HG02840 (cell line): ENCODE measurements around the gene CXCL14.
"Not testable (repeated sequence)": the region's sequence is repeated elsewhere in the genome, so short reads cannot be mapped to it uniquely, and the experiment has no call there.

ENCODE experiments used
- ATAC-seq: cut with Tn5 transposase; IDR thresholded peaks from one replicate; pipeline ENCODE4 v1.9.1; 2021; ENCODE audit warnings: mild to moderate bottlenecking, moderate library complexity, moderate number of reproducible peaks; ENCODE audit not compliant: unreplicated experiment, low FRiP score

Gene CXCL14

DNA sequence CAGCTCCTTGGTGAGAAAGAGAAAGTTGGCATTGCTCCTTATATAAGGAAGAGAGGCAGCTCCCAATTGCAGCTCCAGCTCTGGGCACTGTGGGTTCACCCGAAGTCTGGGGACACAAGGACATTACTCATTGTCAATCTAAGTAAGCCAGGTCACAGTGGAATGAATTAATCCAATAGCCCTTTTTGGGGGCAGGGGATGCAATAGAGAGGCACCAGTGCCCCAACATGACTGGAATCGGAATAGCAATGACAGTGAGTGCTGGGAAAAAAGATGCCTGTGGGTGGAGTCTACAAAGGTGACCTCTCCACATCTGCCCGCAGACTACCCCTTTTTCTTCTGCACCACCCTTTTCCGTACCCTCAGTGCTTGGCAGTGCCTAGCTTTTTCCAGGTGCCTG is 31.9 kb downstream of the CXCL14 start:
- no peak for ATAC-seq

DNA sequence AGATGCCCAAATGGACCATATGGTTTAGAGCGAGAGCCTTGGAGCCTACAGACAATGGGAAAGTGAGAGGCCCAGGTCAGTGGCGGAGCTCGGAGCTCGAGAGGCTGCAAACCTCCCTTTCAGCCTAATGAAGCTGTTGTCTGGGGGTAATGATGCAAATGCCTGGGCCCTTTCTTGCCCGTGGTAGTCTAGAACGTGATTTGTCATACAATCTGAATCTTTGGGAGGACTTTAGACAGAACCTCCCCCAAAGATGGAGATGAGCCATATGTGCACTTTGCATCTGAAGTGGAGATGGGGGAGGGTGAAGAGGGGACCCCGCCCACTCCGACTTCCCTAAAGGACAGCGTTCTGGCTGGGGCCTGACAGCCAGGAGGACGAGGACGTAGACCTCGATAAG is 32.7 kb downstream of the CXCL14 start:
- ATAC-seq = no peak

DNA sequence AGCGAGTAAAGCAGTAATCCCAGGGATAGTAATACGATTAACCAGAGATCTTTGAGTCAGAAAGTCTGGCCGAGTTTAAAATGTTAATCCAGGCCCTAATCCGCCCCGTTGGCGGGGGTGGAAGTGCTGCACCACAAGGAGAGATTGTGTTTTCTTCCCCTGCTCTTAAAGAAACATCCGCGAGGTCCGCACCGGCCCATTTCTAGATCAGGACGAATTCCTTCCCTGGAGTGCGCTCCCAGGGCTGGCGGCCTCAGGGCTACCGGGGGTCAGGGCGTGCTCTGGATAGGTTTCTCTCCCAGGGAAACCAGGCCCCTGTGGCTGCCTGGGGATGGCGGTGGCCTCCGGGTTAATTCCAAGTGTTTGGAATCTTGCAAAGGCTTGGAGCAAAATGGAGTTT is 33.7 kb downstream of the CXCL14 start:
- ATAC-seq = no peak

DNA sequence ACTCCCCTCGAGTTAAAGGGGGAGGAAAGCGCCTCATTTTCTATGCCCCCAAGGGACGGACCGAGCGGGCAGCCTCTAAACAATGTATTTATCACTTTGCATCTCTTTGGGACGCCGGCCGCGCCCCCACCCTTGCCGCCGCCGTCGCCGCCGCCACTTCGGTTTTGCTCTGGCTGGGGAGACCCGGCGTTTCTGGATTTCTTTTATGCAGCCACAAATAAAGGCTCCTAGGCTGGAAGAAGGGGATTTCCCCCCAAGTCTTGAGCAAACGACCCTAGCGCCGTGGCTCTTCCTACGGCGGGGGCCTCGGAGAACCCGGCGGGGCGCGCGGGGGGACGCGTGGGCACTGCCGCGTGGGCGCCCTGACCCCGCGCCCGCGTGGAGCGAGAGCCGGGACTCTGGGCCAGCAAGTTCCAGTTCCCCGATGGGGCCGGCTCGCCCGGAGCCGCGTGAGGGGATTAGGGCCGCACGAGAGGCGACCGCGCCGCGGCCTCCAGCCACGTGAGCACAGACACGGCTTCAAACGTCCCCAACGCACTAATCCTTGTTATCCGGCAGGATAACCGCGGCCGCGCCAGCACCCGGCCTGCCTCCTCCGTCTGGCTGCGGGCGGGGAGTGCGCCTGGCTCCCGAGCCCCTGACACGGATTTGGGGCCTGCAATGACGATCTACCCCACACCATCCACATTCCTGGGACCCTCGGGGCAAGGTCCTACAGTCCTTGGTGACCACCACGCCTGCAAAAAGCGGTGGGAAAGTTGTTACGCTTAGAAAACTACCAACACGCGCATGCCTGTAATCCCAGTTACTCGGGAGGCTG is 35.1 kb downstream of the CXCL14 start:
- no peak for ATAC-seq

DNA sequence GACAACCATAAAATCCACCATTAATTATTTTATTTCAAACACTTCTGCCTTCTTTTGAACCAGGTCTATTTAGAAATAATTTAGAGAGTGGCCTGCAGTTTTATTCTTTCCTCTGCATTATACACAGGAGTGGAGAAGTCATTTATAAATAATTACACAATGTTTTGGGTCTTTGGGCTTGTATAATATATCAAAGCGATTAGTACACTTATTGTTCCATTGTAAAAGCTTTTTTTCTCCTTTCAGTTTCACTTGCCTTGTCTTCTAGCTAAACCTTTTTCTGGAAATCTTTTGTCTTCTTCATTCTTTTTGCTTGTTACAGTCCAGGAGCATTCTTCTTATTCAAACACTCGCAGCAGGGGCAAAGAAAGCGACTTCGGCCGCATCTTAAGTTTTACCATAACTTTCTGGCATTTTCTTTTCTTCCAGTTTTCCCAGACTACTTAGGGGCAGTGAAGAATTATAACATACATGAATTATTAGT is 35.7 kb downstream of the CXCL14 start:
- no peak for ATAC-seq

DNA sequence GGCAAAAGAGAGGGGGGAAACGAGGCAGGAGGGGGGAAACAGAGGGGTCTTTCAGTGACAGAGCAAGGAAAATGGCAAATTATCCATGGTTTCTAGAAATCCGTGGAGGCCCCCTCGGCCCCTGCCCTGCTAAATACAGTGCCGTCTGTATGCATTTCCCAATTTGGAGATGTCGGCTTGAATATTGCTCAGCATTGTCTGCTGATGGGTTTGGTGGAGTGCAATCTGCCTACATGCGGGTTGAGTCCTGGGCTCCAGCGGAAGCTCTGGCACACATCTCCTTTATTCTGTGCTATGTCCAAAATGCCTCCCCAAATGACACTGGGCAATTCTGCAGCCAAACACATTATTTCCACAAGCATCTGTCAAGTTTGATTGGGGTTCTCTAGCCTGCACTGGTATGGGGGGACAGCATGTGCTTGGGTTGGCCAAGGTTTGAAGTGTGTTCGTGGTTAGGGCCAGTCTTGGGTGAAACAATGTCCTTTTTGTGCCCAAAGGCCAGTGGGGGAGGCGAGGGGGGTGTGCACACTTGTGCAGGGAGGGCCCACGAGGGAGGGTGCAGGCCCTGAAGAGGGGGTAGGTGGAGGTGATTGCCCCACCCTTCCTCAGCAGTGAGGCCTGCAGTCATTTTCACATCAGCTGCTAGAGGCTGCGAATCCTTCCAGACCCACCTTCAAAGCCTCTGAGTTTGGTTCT is 36.8 kb downstream of the CXCL14 start:
- ATAC-seq = no peak

DNA sequence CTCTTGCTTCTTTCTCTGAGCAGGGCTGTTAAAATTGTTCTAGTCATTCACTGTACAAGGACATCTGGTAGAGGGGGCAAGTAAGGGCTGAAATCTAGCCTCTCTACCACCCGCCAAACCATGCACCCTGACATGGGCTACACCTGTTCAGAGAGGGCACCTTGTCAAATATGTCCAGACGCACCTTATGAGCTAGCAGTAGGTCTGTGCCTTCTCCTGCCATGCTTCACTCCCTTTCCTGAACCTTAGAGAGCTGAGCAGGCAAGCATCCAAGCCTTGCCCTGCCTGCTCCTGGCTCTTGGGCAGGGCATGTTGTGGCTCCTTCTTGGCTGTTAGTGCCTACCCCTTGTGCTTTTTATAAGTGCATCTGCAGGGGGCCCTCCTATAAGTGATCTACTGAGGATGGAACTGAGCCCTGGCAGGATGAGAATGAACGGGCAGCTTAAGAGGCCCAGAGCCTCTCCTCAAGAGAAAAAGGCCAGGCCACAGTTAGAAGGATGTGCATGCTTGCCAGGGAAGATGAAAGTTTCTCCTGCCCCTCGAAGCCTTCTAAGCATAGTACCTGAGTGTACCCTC is 39.3 kb downstream of the CXCL14 start:
- ATAC-seq = no peak

DNA sequence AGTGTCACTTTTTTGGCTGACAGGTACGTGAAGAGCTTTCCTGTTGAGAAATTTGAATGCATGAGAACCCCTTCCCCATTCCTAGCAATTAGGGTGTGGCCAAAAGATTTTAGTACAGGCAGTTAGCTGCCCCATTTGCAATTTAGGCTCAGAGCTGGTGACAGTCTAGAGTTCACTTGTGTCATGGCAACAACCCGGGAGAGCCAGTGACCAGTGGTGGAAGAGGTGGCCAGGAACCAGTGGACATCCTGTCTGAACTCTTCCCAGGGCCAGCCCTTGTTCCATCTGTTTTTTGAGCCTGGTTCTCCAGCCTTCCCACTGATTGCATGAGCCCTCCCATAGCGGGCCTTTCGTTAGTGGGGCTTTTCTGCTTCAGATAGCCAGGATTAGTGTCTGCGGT is 40.5 kb downstream of the CXCL14 start:
- no peak for ATAC-seq

DNA sequence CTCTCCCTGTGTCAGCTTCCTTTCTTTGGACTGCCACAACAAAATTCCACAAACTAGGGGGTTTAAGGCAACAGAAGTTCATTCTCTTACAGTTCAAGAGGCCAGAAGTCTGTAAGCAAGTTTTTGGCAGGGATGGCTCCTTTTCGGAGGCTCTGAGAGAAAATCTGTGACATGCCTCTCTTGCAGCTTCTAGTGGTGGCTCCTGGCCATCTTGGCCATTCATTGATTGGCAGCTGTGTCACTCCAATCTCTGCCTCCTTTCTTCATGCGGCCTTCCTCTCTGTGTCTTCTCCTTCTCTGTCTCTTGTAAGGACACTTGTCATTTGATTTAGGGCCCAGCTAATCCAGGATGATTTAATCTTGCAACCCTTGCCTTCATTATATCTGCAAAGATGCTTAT is 41.0 kb downstream of the CXCL14 start:
- ATAC-seq = no peak

DNA sequence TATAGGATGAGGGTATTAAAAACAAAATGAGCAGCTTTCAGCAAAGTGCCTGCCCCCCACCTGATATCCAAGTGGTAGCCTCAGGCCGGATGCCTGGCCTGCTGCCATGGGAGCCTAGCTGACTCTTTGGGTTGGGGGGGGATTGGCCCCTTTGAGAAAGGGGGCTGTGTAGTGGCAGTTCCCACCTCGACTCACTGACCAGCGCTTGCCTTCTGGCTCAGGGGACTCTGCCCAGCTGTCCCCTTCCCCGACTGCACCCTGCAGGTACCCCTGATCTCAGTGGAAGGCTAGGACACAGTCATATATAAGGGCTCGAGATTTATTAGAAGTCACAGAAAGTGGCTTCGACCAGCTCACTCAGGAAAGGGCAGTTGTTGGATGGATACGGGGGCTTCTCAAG is 41.5 kb downstream of the CXCL14 start:
- ATAC-seq = no peak

DNA sequence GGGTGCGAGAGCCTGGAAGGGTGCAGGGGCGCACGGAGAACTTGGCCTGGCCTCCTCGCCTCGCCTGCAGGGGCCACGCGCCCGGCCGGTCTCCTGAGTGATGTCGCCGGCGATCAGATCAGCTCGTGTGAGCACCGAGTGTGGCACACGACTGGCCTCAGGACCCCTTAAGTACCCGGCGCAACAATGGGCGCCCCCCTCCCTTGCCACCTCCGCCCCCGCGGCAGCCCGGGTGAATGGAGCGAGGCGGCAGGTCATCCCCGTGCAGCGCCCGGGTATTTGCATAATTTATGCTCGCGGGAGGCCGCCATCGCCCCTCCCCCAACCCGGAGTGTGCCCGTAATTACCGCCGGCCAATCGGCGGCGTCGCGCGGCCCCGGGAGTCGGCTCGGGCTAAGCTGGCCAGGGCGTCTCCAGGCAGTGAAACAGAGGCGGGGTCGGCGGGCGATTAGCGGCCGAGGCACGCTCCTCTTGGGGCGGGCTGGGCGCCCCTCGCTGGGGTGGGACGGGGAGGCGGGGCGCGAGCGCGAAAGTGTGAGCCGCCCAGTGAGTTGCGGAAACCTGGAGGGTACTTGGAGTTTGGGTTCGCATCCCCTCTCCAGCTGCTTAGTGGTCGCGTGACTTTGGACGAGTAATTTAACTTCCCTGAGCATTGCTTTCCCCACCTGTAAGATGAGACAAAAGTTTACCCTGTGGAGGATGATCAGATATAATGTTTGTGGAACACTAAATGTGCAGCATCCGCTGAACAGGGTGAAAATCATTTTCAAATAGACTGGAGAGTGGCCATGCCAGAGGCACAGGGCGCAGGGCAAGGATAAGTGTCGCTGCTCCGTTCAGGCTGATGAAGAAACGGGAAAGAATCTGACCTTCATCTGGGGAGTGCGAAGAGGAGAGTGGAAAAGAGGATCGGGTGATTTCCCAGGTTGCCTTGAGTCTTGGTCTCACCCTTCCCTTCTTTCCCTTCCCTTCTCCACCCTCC is 42.7 kb downstream of the CXCL14 start, which contains the start of gene NEUROG1:
Gene NEUROG1 (minus strand): TSS at position 145 of the 982 bp plus-strand sequence. CDS start 274 bp downstream, outside the sequence.
- ATAC-seq = no peak

DNA sequence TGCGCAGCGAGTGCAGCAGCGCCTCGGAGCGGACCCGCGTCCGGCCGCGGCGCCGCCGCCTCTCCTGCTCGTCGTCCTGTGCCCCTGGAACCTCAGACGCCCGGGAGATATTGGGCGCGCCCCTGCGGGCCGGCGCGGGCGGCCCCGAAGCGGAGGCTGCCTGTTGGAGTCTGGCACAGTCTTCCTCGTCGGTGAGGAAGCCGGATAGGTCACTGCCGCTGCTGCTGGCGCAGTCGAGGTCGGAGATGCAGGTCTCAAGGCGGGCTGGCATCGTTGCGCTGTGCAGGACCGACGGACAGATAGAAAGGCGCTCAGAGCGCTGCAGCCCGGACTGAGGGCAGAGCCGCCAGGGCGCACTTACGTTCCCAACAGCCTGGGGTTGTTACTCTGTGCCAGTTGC is 43.4 kb downstream of the CXCL14 start:
- no peak for ATAC-seq

DNA sequence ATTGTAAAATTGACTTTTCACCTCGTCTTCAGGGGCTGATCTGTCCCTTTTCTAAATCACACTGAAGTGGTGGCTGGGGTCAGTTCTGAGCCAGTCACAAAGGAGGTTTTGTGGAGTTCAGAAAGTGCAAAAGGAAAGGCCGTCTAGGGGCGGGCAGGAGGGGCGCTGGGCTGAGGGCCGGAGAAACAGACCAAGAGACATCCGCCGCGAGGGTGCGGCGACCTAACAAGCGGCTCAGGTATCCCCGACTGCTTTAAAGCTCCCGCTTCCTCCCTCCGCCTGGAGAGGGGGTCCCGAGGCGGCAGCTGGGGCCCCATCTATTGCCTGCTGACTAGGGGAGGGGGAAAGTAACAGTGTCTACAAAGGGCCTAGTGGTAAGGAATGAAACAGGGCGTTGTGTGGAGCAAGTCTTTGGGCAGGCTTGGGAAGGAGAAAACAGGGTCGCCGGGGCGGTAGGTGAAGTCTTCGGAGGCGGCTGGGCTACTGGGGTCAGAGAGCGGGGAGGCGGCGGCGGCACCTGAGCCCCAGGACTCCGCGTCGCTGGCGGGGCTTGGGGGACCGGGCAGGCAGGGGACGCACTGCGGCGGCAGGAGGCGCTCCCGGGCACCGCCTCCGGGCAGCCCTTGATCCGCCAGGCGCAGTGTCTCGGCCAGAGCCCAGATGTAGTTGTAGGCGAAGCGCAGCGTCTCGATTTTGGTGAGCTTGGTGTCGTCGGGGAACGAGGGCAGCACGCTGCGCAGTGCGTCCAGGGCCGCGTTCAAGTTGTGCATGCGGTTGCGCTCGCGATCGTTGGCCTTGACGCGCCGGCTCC is 44.0 kb downstream of the CXCL14 start:
- ATAC-seq = no peak

DNA sequence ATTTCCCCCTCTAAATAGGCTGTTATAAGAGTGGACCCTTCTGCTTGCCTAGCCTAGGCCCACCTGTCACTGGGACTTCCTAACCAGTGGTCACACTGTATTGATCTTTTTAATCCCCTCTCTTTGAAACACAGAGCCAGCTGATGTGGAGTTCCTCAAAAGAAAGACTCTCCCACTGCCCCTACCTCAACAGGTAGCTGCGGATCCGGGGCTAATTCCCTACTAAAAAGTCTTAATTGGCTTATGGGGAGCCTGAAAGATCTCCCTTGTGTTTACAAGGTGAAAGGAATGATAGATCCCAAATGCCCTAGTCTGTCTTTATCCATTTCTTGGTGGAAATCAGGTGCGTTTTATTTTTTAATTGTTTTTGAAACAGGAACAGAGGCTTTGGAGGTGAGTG is 45.0 kb downstream of the CXCL14 start:
- no peak for ATAC-seq

DNA sequence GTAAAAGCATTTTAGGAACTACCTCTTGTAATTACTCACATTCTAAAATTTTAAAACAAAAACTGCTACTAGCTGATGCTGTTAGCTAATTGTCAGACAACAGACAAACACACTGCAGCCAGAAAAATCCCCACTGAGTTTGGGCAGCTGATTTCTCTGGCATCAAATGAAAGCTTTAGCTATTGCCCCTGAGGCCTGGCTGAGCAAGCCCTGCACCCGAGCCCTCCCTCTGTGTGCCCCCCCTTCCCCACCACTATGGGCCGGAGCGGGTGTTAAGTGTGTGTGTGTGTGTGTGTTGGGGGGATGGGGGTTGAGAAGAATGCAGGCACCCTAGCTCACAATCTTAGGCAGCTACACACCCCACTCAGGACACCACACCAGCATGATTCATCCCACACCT is 45.5 kb downstream of the CXCL14 start:
- no peak for ATAC-seq

DNA sequence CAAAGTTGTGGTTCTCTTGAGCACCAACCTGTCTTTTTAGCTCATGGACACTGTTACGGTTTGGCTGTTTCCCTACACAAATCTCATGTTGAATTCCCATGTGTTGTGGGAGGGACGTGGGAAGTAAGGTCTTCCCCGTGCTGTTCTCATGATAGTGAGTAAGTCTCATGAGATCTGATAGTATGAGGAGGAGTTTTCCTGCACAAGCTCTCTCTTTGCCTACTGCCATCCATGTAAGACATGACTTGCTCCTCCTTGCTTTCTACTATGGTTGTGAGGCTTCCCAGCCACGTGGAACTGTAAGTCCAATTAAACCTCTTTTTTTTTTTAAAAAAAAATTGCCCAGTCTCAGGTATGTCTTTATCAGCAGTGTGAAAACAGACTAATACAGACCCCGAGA is 49.2 kb downstream of the CXCL14 start:
- not testable (repeated sequence) for ATAC-seq

DNA sequence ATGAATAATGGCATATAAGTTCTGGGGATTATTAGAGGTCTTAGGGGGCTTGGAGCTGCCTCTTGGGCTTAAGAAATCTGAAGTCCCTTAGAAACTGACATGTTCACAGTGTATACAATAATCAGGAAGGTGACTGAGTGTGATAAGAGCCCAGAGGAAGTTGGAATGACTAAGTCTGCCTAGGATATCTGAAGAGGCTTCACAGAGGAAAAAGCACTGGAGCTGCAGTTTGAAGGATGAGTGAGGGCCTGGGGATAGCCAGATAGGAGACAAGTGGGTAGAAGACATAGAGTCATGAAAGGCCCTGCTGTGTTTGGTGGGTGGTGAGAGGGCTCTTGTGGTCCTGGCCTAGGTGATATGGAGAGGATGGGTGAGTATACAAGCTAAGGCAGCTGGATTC is 51.9 kb downstream of the CXCL14 start:
- ATAC-seq = no peak

DNA sequence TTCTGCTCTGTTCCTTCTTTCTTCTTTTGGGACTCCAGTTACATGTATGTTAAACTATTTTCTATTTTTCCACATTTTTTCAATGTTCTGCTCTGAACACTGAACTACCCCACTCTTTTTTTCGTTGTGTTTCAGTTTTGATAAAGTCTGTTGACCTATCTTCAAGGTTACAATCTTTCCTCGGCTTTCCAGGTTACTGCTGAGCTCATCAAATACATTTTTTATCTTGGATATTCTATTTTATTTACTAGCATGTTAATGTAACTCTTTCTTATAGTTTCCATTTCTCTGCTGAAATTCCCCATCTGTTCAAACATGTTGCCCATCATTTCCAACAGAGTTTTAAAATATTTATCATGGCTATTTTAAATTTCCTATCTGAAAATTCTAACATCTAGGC is 56.8 kb downstream of the CXCL14 start:
- ATAC-seq = no peak
